ENCODE measurements around the gene EPHA4.

The EPHA4 gene

GRCh38 chr2:221501883-221502269 lies 70.2 kb downstream of the EPHA4 start:
- no peak for DNase-seq

- DNase-seq = no peak
Observed at GRCh38 chr2:221501210-221501882, 70.8 kb downstream of the EPHA4 start.

DNA sequence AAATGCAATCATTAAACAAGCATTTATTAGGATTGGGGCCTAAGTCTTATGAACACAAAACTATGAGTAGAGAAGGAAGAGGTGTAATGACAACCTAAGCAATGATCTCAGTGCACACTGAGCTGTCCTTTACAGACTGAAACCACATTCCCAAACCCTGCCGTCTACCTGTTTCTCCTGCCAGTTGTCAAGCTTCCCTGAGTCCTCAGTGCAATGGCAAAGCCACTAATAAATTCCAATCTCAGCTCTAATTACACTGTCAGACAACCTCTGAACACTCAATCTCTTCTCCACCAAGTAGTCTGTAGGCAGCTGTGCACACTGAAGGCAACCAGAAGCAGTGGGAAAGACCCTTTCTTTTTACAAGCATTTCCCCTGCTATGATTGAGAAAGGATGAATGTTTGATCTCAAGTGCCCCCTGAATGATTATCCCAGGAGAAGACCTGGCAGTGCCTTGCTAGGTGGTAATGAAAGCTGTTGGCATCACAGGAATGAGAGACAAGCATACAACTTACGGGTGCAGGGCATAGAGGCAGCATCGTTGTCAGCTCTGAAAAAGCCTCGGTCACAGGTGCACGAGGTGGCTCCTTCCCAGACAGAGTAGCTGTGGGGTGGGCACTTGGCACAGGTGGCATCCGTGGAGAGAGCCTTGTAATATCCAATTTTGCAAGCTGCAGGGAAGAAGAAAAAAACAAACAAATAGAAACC lies 71.4 kb downstream of the EPHA4 start:
- DNase-seq = no peak

GRCh38 chr2:221495731-221496130 lies 76.4 kb downstream of the EPHA4 start:
- DNase-seq = no peak

DNA sequence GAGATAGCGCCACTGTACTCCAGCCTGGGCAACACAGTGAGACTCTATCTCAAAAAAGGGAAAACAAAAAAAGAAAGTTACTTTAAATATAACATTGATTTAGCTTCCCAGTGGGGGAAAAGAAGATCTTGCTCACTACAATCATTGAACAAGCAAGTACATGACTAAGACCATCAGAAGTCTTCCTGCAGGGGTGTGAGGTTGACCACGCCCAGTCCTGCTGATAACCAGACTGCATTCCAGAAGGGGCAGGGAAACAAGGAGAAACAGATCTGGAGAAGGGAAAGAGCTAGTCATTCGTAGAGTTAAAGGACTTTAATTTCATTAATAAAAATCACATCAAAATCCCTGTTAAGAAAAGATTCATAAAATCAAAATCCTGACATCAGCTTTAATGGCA lies 77.5 kb downstream of the EPHA4 start:
- no peak for DNase-seq

DNA sequence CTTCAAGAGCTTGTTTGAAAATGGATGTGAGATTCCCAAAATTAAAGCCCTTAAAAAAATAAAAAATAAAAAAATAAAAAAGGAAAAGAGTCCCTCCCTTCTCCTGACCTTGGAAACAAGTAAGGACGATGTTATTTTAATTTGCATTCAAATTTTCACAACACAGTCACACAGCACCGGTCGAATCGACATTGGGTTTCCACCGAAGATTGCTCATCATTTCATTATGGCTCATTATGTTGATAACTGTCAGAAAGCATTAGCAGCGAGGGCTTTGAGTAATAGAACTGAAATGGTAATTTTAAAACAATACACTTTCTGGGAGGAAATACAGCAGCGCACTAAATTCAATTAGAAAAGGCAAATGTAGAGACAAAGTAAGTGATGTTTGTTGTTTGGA lies 78.7 kb downstream of the EPHA4 start:
- DNase-seq = no peak

GRCh38 chr2:221492636-221493035 lies 79.5 kb downstream of the EPHA4 start:
- DNase-seq = no peak

DNA sequence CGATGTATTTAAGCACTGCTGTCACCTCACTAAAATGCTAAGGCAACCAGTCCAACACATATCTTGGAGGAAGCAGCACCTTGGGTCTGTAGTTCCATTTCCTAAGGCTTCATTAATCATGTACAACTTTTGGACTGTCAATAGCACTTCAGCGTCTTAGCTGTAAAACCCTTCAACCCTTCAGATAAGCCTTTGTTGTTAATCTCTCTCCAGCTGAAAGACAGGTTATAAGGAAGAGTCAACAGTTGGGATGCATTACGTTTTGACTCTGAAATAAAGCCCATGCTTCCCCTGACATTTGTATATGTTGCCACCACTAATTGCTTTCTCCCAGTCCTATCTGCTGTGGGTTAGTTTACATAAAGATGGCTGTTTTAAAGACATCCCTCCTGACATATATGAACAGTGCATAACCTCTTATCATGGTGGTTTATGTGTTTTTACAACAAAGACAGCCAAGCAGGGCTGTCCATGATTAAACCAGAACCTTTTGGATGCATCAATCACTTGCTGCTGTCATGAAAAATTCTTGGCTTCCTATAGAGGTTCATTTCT lies 81.5 kb downstream of the EPHA4 start:
- no peak for DNase-seq

DNA sequence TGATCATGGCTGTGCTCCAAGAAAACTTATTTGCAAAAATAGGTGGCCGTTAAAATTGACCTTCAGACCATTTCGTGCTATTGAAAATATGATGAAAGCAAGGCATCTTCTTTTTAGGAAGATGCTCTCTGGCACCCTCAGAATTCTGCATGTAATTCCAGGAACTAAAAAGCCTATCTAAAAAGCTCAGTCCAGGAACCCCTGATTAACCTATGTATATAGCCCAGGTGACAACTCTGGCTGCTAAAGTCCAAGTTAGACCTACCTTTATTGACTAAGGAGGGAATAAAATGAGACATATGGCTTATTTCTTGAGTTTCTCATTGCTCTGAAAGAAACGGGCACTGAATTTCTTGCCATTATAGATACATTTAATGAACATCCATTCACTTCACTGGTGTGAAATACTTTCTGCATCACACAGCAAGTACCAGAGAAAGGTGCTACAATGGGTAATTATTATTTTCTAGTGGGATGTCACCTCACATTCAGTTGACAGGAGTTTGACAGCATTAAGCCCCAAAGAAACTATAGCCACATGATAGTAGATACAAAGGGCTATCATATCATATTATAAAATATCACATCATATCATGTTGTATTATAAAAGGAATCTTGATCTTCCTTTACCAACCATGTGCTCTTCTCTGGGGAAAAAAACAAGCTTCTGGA lies 83.8 kb downstream of the EPHA4 start:
- no peak for DNase-seq

- no peak for DNase-seq
Observed at GRCh38 chr2:221486106-221486505, 86.0 kb downstream of the EPHA4 start.

GRCh38 chr2:221485503-221485870 lies 86.6 kb downstream of the EPHA4 start:
- no peak for DNase-seq

DNA sequence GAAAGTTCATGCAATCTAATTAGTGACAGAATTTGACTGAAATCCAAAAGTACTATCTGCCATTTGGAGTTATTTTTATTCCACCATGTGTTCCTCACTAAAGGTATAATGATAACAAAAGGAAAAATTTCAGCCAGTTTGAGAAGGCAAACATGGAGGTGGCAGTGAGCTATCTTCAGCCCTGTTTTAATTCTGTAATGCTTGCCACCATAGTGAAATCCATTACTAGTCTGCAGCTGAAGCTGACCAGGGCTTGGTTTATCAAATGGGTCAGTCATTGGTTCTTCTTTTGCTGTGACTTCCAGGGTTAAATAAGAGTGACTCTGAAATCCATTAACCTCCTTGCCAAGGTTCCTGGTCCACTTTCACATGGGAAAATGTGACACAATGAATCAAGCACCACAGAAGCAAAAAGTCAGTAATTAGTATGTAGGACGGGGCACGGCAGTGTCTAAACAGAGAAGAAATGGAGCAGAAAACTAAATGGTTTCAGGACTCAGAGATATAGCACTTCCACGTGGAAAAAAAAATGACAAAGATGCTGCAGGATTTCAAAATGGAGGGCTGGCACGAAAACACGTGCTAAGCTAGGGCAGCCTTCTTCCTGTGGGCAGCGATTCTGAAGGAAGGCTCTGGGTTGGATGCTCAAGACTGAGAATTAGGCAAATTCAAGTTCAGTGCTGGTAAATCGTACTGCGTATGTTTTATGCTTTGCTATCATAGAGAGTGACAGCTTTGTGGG lies 87.2 kb downstream of the EPHA4 start:
- DNase-seq = no peak

DNA sequence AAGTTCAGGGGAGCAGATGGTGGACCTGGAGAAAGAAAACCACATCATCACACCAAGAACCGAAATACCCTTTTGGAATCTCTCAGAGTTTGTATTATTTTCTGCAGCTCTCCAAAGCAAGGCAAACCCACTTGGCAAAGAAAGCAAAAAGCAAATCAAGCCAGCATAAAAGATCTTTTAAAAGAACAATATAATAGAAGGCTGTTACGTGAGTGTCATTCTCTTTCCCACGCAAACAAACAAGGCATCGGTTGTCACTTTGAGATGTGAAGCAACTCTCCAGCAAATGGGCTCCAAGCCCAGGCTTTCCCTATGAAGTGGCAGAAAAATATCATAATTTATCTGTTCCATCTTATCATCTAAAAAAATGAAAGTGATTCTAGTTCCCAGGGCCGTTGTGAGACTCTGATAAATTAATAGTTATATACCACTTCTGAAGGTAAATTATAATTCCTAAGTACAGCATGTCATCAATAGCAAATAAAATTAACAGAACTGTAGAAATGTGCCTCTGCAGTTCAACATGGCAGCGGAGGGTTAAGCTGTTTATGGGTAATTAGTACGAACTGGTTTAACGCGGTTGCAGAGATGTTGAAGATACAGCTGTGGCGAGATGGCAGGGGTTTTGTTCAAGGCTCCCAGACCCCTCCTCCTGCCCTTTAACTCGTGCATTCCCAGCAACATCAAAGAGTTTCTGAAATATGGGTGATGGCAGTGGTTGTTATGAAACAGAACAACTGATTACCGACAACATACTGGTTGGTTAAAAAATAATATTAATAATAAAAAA lies 89.2 kb downstream of the EPHA4 start:
- DNase-seq = no peak

- DNase-seq = no peak
Observed at GRCh38 chr2:221480821-221481220, 91.3 kb downstream of the EPHA4 start.

DNA sequence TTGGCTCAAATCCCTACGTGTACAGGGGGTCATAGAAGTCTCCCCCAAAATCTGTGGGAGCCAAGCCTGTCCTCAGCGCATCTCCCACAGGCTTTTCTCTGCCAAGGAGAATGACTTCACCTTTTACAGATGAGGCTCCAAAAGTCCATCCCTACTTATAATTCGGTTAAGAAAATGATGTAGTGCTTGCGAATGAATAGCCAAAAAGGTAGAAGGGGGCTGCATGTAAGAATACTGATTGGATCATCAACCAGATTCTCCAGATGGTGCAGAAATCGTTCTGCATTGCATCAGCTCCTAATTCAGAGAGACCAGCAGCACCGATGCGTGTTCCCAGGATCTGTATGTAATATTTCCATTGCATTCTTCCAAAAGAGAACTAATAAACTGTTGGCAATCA lies 91.9 kb downstream of the EPHA4 start:
- no peak for DNase-seq

DNA sequence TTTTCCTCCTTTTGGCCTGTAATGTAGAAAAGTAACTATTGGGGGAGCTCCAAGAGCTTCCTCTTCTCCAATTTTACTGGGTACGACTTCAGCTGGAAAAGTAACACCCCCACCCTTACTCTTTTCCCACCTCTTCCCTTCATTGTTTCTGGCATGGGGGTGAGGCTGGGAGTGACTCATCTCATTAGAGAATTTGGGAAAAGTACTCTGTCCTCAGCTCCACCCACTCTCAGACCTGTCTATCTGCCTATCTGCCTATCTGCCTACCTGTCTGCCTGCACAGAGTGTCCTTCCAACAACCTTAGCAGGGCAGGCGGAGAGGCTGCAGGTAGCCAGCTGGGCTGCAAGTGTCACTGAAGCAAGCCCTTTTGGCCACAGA lies 93.6 kb downstream of the EPHA4 start:
- DNase-seq = no peak

DNA sequence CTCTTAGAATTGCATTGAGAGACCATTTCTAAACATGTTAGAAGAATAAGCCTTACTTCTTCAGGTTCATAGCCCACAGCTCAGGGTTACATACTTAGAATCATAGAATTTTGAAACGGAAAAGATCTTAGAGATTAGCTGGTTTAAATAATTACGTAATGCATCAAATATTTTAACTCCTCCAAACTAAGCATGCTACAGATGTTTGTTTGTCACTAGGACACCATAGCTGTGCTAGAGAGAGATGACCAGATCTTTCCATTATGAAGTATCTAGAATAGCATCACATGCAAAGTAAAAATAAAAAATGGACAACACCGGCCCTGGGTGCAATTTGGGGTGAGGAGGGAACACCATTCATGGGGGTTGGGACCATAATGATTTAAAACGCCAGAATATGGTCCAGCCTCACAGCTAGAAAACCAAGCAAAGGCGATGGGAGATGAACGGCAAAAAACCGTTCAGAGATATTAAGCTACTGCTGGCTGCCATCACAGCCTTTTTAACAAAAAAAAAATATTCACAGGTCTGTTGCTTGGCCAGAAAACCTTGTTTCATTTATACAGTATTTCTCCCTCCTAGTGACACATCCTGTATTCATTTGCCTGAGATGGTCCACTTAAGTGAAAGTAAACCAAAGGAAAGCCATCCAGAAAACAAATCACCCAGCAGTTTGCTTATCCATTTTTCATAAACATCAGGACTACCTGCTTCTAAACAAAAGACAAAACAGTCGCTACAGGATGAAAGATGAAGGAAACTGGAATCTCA lies 94.2 kb downstream of the EPHA4 start:
- no peak for DNase-seq

GRCh38 chr2:221476195-221476594 lies 95.9 kb downstream of the EPHA4 start:
- no peak for DNase-seq

DNA sequence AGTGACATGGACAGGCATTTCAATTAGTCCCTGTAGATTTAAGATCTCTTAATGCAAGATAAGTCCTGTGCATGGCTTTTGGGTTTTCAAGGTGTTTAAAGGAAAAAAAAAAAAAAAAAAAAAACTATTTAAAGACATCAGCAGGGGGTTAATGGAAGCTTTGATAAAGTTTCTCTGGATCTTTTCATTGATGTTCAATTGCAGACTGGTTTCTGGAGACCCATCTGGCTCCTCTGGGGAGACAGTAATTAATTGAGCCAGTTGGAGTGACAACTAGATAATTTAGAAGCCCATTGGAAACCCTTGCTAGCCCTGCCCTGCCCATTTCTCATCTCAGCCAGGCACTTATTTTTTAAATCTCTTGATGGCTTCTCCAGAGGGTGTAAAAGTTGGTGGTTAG lies 98.7 kb downstream of the EPHA4 start:
- DNase-seq = no peak

- no peak for DNase-seq
Observed at GRCh38 chr2:221468317-221468716, 103.8 kb downstream of the EPHA4 start.

DNA sequence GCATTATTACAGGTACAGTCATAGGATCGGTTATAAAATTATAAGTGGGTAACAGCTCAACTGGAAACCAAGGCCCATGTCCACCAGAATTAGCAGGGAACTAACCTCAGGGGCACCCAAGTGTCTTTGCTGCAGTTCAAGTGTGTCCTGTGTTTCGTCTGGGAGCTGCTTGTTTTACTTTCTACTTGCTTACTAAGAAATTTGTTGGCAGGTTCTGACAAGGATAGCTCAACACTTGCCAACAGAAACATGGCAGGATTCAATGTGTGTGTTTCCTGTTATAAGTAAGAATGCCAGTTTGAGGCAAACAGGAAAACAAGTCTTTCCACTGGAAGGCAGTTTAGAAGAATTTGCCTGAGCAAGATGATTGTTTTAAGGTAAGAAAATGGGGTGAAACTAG lies 104.5 kb downstream of the EPHA4 start:
- no peak for DNase-seq

DNA sequence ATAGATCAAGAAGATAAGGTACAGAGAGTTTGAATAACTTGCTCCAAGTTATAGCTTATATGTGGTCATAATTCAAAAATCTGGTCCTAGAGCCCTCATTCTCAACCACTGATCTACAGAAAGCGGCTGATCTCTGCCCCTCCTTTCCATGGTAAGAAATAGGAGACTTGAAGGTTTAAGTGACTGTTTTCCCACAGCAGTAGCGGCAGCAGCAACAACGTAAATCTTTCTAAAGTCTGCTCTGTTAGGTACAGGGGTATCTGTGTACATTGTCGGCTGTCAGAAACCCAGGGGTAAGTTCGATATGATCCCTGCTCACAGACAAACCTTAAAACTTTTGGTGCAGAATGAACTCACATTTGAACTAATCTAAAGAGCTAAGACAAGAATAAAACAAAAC lies 105.4 kb downstream of the EPHA4 start:
- no peak for DNase-seq

Data from NCI-H2171 (cell line).